Transverse colon (tissue), 4 donors: ENCODE results near the gene ATG5.

Experiments used
- EP300 ChIP-seq: sonication (generic); formaldehyde crosslinking; IDR thresholded peaks from one replicate; pipeline ENCODE4 v1.6.1; 2017; ENCODE audit warnings: antibody characterized with exemption, low read depth
- POLR2AphosphoS5 ChIP-seq, 3 donors: sonication (generic); formaldehyde crosslinking; IDR thresholded peaks; one replicate each; pipeline ENCODE4 v1.6.1; 2016; ENCODE audit warnings: antibody characterized with exemption in 3 of 3
- TF ChIP-seq, protein P1 (sequence below), 5 experiments: fragments of 200-600 bp in 3 of 5; fragments of 450-650 bp in 2 of 5; sonication (generic) in 3 of 5; IDR thresholded peaks; 1 replicate in 2 of 5; 2 replicates in 3 of 5; pipeline ENCODE4 v1.5.1; 2016 to 2017; ENCODE audit warnings: antibody characterized with exemption in 5 of 5, inconsistent platforms in 3 of 5, mild to moderate bottlenecking in 2 of 5, moderate library complexity in 1 of 5

DNA sequence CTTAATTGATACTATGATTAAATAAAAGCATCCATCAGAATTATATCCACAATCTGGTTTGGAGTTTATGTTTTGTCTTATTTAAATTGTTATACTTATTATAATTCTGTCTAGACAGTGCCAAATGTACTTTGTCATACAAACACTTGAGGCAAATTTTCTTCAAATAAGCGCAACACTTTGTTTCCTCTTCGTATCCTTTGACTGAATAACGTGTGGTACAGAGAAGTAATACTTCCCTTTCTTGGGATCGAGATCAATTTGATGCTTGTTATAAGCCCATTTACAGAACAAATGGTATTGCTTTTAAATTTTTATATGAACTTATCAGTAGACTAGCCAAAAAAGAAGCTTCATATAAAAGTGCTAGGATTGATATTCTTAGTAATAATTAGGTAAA is 111.0 kb downstream of the ATG5 start:
- TF ChIP-seq, protein P1, sequence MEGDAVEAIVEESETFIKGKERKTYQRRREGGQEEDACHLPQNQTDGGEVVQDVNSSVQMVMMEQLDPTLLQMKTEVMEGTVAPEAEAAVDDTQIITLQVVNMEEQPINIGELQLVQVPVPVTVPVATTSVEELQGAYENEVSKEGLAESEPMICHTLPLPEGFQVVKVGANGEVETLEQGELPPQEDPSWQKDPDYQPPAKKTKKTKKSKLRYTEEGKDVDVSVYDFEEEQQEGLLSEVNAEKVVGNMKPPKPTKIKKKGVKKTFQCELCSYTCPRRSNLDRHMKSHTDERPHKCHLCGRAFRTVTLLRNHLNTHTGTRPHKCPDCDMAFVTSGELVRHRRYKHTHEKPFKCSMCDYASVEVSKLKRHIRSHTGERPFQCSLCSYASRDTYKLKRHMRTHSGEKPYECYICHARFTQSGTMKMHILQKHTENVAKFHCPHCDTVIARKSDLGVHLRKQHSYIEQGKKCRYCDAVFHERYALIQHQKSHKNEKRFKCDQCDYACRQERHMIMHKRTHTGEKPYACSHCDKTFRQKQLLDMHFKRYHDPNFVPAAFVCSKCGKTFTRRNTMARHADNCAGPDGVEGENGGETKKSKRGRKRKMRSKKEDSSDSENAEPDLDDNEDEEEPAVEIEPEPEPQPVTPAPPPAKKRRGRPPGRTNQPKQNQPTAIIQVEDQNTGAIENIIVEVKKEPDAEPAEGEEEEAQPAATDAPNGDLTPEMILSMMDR (IDR thresholded peaks at IDR 0.05) = no peak
- TF ChIP-seq EP300 (no peak), POLR2AphosphoS5 (IDR thresholded peaks at IDR 0.05) (no peak)
